GM12878 (cell line): ENCODE data around the gene HMGXB3. TPM values are rescaled to one million over a fixed set of nuclear protein-coding genes. Genes with fewer than 3 reads are reported as not detected.

ENCODE experiments used
- ATF7 ChIP-seq: fragments of 450-650 bp; IDR thresholded peaks from 2 replicates; pipeline ENCODE4 v1.6.1; 2016; ENCODE audit warnings: low read depth, mild to moderate bottlenecking
- CEBPB ChIP-seq, 2 experiments: fragments of 150-350 bp in 1 of 2; IDR thresholded peaks; 2 replicates each; pipeline ENCODE4 v1.6.1; 2012 to 2014; ENCODE audit warnings: low read depth in 2 of 2, low read length in 2 of 2, borderline replicate concordance in 1 of 2, inconsistent platforms in 1 of 2
- FOS ChIP-seq: IDR thresholded peaks from 3 replicates; pipeline ENCODE4 v1.6.1; 2011; ENCODE audit warnings: borderline replicate concordance; ENCODE audit not compliant: insufficient read length; ENCODE audit errors: extremely low read depth
- GABPA ChIP-seq: IDR thresholded peaks from 2 replicates; pipeline ENCODE4 v1.6.1; 2014; ENCODE audit warnings: antibody characterized with exemption, low read depth, mild to moderate bottlenecking, inconsistent platforms
- IKZF1 ChIP-seq: fragments of 450-650 bp; conservative IDR thresholded peaks from 2 replicates; pipeline ENCODE4 v1.6.1; 2017; ENCODE audit warnings: antibody characterized with exemption, mild to moderate bottlenecking
- JUND ChIP-seq: IDR thresholded peaks from 2 replicates; pipeline ENCODE4 v1.6.1; 2012; ENCODE audit warnings: low read depth, mild to moderate bottlenecking, low read length, improper control_type of control experiment, moderate library complexity
- MXI1 ChIP-seq: fragments of 150-350 bp; IDR thresholded peaks from 2 replicates; pipeline ENCODE4 v1.6.1; 2011; ENCODE audit warnings: low read depth, mild to moderate bottlenecking, inconsistent platforms, low read length, improper control_type of control experiment
- NFXL1 ChIP-seq: fragments of 450-650 bp; IDR thresholded peaks from 2 replicates; pipeline ENCODE4 v1.6.1; 2017; ENCODE audit warnings: antibody characterized with exemption, mild to moderate bottlenecking, borderline replicate concordance
- RELA ChIP-seq: fragments of 450-650 bp; IDR thresholded peaks from 2 replicates; pipeline ENCODE4 v1.8.0; 2014; ENCODE audit warnings: borderline replicate concordance; ENCODE audit not compliant: partially characterized antibody
- RFX5 ChIP-seq: IDR thresholded peaks from 2 replicates; pipeline ENCODE4 v1.6.1; 2011; ENCODE audit warnings: low read depth, low read length, improper control_type of control experiment
- SMARCA5 ChIP-seq: fragments of 450-650 bp; IDR thresholded peaks from 2 replicates; pipeline ENCODE4 v1.6.1; 2017; ENCODE audit warnings: mild to moderate bottlenecking
- SUPT20H ChIP-seq: IDR thresholded peaks from 2 replicates; pipeline ENCODE4 v1.6.1; 2011; ENCODE audit warnings: low read depth, mild to moderate bottlenecking, low read length, moderate library complexity, borderline replicate concordance; ENCODE audit not compliant: control insufficient read depth
- ZBED1 ChIP-seq: IDR thresholded peaks from 2 replicates; pipeline ENCODE4 v1.6.1; 2016; ENCODE audit warnings: borderline replicate concordance
- polyA plus RNA-seq, 11 experiments: library from polyadenylated mRNA; depleted of rRNA in 4 of 11; unstranded in 6 of 11; stranded (reverse) in 5 of 11; fragments of >200 nt; fragmentation: Nextera tagmentation in 4 of 11; fragmentation: Illumina TruSeq in 1 of 11; extraction: Ambion mirVana in 4 of 11; extraction: Trizol in 1 of 11; gene quantifications; 1 replicate in 1 of 11; 2 replicates in 10 of 11; pipeline versions ENCODE4 v1.2.1 to v1.2.3, GENCODE V29; 2011 to 2016; ENCODE audit warnings: inconsistent platforms in 2 of 11, missing spikeins in 2 of 11, low read depth in 1 of 11
- total RNA-seq, 4 experiments: library from RNA; depleted of rRNA in 3 of 4; stranded (reverse); fragments of >200 nt in 3 of 4; fragmentation: Illumina TruSeq in 1 of 4; extraction: Trizol in 1 of 4; gene quantifications; 2 replicates each; pipeline versions ENCODE4 v1.2.1 to v1.2.3, GENCODE V29; 2013 to 2021
- TF ChIP-seq, protein P1 (sequence below): fragments of 450-650 bp; formaldehyde crosslinking; IDR thresholded peaks from 2 replicates; pipeline ENCODE4 v1.4.0; 2020; ENCODE audit warnings: mild to moderate bottlenecking, moderate library complexity
- TF ChIP-seq, protein P2 (sequence below): fragments of 450-650 bp; IDR thresholded peaks from 2 replicates; pipeline ENCODE4 v1.6.1; 2017; ENCODE audit warnings: mild to moderate bottlenecking, moderate library complexity
- TF ChIP-seq, protein P3 (sequence below): IDR thresholded peaks from 2 replicates; pipeline ENCODE4 v1.6.1; 2012; ENCODE audit warnings: improper control_type of control experiment, low read depth, low read length; ENCODE audit not compliant: insufficient replicate concordance

Gene HMGXB3
- total and polyA plus RNA-seq, 10 of the 15 experiments (the other 5 are each of a cell fraction or from before 2014, with no cell fraction given): 1.00 to 42.2 (median 28.1) TPM

DNA sequence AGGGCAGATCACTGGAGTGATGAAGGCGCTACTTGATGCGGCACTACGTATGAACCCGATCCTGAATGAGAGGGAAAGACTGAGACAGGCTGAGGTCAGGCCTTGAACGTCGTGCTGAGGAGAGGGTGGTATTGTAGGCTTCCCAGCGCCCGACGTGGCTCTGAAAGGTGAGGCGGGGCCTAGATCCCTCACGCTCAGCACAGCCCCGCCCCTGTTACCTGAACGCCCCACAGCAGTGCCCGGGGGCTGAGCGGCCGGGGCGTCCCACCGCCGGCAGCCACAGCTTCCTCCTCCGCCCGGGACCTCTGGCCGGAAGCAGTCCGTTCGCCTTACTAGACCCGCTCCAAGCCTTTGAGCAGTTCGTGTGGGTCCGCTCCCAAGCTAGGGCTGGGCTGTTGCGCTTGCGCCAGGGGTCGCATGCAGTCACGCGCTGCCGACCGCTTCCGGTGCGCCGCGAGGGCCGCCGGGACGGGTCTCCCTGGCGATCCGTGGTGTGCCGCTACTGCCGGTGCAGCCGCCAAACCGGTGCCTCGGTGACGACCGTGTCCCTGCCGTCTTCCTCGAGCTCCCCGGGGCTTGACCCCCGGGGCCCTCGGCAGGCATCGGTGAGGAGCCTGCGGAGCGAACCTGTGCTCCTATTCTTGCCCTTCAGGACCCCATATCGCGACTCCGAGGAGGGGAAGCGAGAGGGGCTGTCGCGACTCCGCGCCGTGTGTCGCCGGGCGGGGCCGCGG lies at the start of gene HMGXB3, which contains the start of gene TIGD6 (continued):
- peak; percentile 96 for TF ChIP-seq GABPA
- TF ChIP-seq, protein P1, sequence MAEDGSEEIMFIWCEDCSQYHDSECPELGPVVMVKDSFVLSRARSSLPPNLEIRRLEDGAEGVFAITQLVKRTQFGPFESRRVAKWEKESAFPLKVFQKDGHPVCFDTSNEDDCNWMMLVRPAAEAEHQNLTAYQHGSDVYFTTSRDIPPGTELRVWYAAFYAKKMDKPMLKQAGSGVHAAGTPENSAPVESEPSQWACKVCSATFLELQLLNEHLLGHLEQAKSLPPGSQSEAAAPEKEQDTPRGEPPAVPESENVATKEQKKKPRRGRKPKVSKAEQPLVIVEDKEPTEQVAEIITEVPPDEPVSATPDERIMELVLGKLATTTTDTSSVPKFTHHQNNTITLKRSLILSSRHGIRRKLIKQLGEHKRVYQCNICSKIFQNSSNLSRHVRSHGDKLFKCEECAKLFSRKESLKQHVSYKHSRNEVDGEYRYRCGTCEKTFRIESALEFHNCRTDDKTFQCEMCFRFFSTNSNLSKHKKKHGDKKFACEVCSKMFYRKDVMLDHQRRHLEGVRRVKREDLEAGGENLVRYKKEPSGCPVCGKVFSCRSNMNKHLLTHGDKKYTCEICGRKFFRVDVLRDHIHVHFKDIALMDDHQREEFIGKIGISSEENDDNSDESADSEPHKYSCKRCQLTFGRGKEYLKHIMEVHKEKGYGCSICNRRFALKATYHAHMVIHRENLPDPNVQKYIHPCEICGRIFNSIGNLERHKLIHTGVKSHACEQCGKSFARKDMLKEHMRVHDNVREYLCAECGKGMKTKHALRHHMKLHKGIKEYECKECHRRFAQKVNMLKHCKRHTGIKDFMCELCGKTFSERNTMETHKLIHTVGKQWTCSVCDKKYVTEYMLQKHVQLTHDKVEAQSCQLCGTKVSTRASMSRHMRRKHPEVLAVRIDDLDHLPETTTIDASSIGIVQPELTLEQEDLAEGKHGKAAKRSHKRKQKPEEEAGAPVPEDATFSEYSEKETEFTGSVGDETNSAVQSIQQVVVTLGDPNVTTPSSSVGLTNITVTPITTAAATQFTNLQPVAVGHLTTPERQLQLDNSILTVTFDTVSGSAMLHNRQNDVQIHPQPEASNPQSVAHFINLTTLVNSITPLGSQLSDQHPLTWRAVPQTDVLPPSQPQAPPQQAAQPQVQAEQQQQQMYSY (CRISPR knock-in tag): no peak
- TF ChIP-seq ZBED1: peak; percentile 100; the same call in 1 of the 2 replicates
- TF ChIP-seq JUND: 0 out of 2 replicates have a peak, but pooled peaks have one; percentile 15
- TF ChIP-seq, protein P2, sequence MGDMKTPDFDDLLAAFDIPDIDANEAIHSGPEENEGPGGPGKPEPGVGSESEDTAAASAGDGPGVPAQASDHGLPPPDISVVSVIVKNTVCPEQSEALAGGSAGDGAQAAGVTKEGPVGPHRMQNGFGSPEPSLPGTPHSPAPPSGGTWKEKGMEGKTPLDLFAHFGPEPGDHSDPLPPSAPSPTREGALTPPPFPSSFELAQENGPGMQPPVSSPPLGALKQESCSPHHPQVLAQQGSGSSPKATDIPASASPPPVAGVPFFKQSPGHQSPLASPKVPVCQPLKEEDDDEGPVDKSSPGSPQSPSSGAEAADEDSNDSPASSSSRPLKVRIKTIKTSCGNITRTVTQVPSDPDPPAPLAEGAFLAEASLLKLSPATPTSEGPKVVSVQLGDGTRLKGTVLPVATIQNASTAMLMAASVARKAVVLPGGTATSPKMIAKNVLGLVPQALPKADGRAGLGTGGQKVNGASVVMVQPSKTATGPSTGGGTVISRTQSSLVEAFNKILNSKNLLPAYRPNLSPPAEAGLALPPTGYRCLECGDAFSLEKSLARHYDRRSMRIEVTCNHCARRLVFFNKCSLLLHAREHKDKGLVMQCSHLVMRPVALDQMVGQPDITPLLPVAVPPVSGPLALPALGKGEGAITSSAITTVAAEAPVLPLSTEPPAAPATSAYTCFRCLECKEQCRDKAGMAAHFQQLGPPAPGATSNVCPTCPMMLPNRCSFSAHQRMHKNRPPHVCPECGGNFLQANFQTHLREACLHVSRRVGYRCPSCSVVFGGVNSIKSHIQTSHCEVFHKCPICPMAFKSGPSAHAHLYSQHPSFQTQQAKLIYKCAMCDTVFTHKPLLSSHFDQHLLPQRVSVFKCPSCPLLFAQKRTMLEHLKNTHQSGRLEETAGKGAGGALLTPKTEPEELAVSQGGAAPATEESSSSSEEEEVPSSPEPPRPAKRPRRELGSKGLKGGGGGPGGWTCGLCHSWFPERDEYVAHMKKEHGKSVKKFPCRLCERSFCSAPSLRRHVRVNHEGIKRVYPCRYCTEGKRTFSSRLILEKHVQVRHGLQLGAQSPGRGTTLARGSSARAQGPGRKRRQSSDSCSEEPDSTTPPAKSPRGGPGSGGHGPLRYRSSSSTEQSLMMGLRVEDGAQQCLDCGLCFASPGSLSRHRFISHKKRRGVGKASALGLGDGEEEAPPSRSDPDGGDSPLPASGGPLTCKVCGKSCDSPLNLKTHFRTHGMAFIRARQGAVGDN: peak; percentile 96
- peak; percentile 97 for TF ChIP-seq IKZF1
- TF ChIP-seq SUPT20H: no peak
- peak; percentile 90 for TF ChIP-seq MXI1
- no peak for TF ChIP-seq RFX5
- TF ChIP-seq, protein P3, sequence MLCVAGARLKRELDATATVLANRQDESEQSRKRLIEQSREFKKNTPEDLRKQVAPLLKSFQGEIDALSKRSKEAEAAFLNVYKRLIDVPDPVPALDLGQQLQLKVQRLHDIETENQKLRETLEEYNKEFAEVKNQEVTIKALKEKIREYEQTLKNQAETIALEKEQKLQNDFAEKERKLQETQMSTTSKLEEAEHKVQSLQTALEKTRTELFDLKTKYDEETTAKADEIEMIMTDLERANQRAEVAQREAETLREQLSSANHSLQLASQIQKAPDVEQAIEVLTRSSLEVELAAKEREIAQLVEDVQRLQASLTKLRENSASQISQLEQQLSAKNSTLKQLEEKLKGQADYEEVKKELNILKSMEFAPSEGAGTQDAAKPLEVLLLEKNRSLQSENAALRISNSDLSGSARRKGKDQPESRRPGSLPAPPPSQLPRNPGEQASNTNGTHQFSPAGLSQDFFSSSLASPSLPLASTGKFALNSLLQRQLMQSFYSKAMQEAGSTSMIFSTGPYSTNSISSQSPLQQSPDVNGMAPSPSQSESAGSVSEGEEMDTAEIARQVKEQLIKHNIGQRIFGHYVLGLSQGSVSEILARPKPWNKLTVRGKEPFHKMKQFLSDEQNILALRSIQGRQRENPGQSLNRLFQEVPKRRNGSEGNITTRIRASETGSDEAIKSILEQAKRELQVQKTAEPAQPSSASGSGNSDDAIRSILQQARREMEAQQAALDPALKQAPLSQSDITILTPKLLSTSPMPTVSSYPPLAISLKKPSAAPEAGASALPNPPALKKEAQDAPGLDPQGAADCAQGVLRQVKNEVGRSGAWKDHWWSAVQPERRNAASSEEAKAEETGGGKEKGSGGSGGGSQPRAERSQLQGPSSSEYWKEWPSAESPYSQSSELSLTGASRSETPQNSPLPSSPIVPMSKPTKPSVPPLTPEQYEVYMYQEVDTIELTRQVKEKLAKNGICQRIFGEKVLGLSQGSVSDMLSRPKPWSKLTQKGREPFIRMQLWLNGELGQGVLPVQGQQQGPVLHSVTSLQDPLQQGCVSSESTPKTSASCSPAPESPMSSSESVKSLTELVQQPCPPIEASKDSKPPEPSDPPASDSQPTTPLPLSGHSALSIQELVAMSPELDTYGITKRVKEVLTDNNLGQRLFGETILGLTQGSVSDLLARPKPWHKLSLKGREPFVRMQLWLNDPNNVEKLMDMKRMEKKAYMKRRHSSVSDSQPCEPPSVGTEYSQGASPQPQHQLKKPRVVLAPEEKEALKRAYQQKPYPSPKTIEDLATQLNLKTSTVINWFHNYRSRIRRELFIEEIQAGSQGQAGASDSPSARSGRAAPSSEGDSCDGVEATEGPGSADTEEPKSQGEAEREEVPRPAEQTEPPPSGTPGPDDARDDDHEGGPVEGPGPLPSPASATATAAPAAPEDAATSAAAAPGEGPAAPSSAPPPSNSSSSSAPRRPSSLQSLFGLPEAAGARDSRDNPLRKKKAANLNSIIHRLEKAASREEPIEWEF: no peak
- no peak for TF ChIP-seq CEBPB (IDR thresholded peaks at IDR 0.05; ENCODE audit: borderline replicate concordance in 1 of 2, low read depth in 2 of 2, low read length in 2 of 2)
- TF ChIP-seq ATF7: no peak
- TF ChIP-seq NFXL1: no peak
- TF ChIP-seq SMARCA5: no peak; the same call in 1 of the 2 replicates
- TF ChIP-seq FOS: no peak
- TF ChIP-seq RELA: peak; percentile 90
